MM.1S (cell line): Measurements from ENCODE around the gene KIF5A.

Experiments
- DNase-seq: peaks from one replicate; pipeline ENCODE4 v3.0.0-alpha.2; 2015
- H2AFZ ChIP-seq: fragments of 300-600 bp; sonication (generic); 2 replicates; pipeline ENCODE4 v1.6.0; 2016; ENCODE audit warnings: antibody characterized with exemption, low read length
- H3F3A ChIP-seq: fragments of 300-600 bp; sonication (generic); 2 replicates; pipeline ENCODE4 v1.6.1; 2016; ENCODE audit warnings: mild to moderate bottlenecking, antibody characterized with exemption, low read length, moderate library complexity, mixed read lengths; ENCODE audit not compliant: insufficient read depth
- H3K27ac ChIP-seq: fragments of 300-600 bp; sonication (generic); 2 replicates; pipeline ENCODE4 v1.5.1; 2016; ENCODE audit warnings: mild to moderate bottlenecking, low read length
- H3K27me3 ChIP-seq: fragments of 300-600 bp; sonication (generic); replicated peaks from 2 replicates; pipeline ENCODE4 v1.6.0; 2016; ENCODE audit warnings: low read length; ENCODE audit not compliant: insufficient read depth
- H3K36me3 ChIP-seq: fragments of 300-600 bp; sonication (generic); replicated peaks from 2 replicates; pipeline ENCODE4 v1.6.1; 2016; ENCODE audit warnings: mild to moderate bottlenecking, low read length, mixed read lengths; ENCODE audit not compliant: insufficient read depth
- H3K4me1 ChIP-seq: fragments of 300-600 bp; sonication (generic); 2 replicates; pipeline ENCODE4 v1.6.1; 2016; ENCODE audit warnings: low read length, mixed read lengths
- H3K4me2 ChIP-seq: fragments of 300-600 bp; sonication (generic); 2 replicates; pipeline ENCODE4 v1.6.0; 2016; ENCODE audit warnings: low read depth, low read length
- H3K4me3 ChIP-seq: fragments of 300-600 bp; sonication (generic); 2 replicates; pipeline ENCODE4 v1.5.1; 2016; ENCODE audit warnings: low read length, mixed read lengths
- H3K79me2 ChIP-seq: fragments of 300-600 bp; sonication (generic); 2 replicates; pipeline ENCODE4 v1.6.1; 2016; ENCODE audit warnings: mixed run types, low read length, mixed read lengths
- H3K9ac ChIP-seq: fragments of 300-600 bp; sonication (generic); 2 replicates; pipeline ENCODE4 v1.6.1; 2016; ENCODE audit warnings: low read length, mixed read lengths
- H3K9me2 ChIP-seq: fragments of 300-600 bp; sonication (generic); replicated peaks from 2 replicates; pipeline ENCODE4 v1.6.1; 2016; ENCODE audit warnings: mild to moderate bottlenecking, low read length, mixed read lengths; ENCODE audit not compliant: insufficient read depth
- H3K9me3 ChIP-seq: fragments of 300-600 bp; sonication (generic); replicated peaks from 2 replicates; pipeline ENCODE4 v1.6.1; 2016; ENCODE audit warnings: mild to moderate bottlenecking, low read length, mixed read lengths; ENCODE audit not compliant: insufficient read depth
- H4K20me1 ChIP-seq: fragments of 300-600 bp; sonication (generic); 2 replicates; pipeline ENCODE4 v1.6.1; 2016; ENCODE audit warnings: mild to moderate bottlenecking, low read length, moderate library complexity, mixed read lengths; ENCODE audit not compliant: insufficient read depth
- CTCF ChIP-seq: fragments of 300-600 bp; sonication (generic); IDR thresholded peaks from 2 replicates; pipeline ENCODE4 v1.5.1; 2016; ENCODE audit warnings: antibody characterized with exemption, low read length, mixed read lengths
- EZH2 ChIP-seq: fragments of 300-600 bp; sonication (generic); optimal IDR thresholded peaks from 2 replicates; pipeline ENCODE3; 2017; ENCODE audit warnings: low read depth, mild to moderate bottlenecking, antibody characterized with exemption, low read length, mixed read lengths
- EZH2phosphoT487 ChIP-seq: fragments of 300-600 bp; sonication (generic); IDR thresholded peaks from 2 replicates; pipeline ENCODE4 v1.6.1; 2018; ENCODE audit warnings: antibody characterized with exemption, low read length

KIF5A gene

DNA sequence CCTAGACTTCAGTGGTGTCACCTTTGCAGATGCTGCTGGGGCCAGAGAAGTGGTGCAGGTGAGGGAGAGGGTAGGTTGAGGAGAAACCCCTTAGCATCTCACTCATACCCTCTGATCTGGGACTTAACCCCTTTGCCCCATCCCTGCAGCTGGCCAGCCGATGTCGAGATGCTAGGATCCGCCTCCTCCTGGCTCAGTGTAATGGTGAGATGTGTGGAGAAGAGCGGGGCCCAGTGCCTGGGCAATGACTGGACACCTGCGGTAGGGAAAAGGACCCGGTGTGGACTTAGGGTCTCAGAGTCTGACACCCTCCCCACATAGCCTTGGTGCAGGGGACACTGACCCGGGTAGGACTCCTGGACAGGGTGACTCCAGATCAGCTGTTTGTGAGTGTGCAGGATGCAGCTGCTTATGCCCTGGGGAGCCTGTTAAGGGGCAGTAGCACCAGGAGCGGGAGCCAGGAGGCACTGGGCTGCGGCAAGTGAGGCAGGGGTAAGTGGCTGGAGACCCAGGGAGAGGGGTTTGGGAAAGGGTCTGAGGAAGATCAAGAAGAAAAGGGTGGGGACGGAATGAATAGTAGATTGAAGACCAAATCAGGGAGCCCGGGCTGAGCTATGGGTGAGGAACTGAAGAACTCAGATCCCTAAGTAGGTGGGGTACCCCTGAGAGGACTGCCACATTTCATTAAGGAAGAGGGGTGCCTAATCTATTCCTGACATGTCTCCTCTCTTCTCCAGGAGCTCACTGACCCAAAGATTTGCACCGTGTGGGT is 75.6 kb downstream of the KIF5A start:
- H3K27me3 ChIP-seq: peaks cover 25% of the 10 kb centered on the region
- H3K9me3 ChIP-seq: no peaks in the 10 kb centered on the region
- H3K4me3 ChIP-seq: no peak overlapping the region
- no peak overlapping the region for H3K9ac ChIP-seq
- H3K4me1 ChIP-seq: peaks cover 6% of the 10 kb centered on the region
- no peak overlapping the region for H3K4me2 ChIP-seq
- no peaks in the 10 kb centered on the region for H3K79me2 ChIP-seq
- no peak overlapping the region for H3K27ac ChIP-seq
- no peak for DNase-seq
- H4K20me1 ChIP-seq: no peaks in the 10 kb centered on the region
- TF ChIP-seq EZH2 (no peak), EZH2phosphoT487 (no peak), CTCF (no peak)
- no peaks in the 10 kb centered on the region for H3K36me3 ChIP-seq
- no peaks in the 10 kb centered on the region for H3K9me2 ChIP-seq
- no peak overlapping the region for H2AFZ ChIP-seq
- H3F3A ChIP-seq: no peaks in the 10 kb centered on the region

DNA sequence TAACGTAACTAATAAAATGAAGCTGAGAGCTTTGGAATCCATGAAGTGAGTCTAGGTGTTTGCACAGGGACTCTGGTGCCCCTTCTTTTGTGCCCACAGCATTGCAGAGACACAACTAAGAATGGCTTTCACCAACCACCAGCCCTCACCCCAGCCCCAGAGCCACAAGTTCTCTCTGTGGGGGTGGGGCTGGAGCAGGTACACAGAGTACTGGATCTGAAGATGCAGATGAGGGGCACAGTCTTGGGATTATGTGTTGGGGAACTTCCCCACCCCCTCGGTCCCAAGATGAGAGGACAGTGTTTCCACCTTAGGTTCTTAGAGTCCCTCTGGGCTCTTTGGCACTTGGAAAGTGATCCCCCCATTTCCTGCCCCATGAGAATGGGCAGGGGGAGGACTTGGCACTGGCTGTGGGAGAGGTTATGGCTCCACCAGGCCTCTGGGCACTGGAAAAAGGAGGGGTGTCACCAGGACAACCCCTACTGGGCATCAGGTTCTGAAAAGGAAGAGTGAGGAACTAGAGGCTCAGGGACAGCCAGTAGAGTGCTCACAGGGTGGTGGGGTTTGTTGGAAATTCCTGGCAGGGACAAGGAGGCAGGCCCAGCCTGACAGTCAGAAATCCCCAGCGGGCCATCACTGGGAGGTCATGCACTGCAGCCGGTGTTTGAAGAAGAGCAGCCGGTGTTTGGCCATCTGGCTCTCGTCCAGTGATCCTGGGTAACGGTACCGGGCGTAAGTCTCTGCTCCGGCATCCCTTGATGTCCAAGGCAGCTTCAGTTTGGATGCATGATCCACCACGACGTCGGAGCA is 76.5 kb downstream of the KIF5A start:
- peaks cover 16% of the 10 kb centered on the region for H3K27me3 ChIP-seq
- H4K20me1 ChIP-seq: no peaks in the 10 kb centered on the region
- H3K27ac ChIP-seq: no peak overlapping the region
- no peak overlapping the region for H3K9ac ChIP-seq
- no peaks in the 10 kb centered on the region for H3F3A ChIP-seq
- H3K4me2 ChIP-seq: no peak overlapping the region
- H3K9me2 ChIP-seq: no peaks in the 10 kb centered on the region
- no peak overlapping the region for H2AFZ ChIP-seq
- H3K4me3 ChIP-seq: no peak overlapping the region
- no peaks in the 10 kb centered on the region for H3K36me3 ChIP-seq
- TF ChIP-seq EZH2: no peak
- no peak for TF ChIP-seq EZH2phosphoT487
- no peak for TF ChIP-seq CTCF
- H3K4me1 ChIP-seq: peaks cover 3% of the 10 kb centered on the region
- DNase-seq: no peak
- H3K9me3 ChIP-seq: no peaks in the 10 kb centered on the region
- H3K79me2 ChIP-seq: 0 out of 2 replicates have a peak, but pooled peaks cover under 1% of the 10 kb centered on the region

DNA sequence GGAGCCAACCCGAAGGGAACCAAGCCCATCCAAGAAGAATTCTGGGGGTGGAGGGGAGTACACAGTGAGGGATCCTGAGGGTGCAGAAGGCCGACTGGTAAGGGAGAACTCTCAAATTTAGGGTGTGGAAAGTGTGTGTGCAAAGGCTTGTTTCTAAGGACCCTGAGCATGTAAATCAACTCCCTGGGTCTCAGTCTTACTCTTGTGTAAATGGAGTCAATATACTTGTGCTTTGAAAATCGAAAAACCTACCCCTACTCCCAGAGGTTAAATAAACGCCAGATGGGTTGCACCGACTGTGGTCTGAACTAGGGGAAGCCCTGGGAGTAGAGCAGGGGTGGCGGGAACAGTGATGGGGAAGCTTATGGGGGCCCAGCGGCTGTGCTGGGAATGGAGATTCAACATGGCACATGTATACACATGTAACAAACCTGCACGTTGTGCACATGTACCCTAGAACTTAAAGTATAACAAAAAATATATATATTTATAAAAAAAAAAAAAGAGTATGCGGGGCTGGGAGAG is 77.1 kb downstream of the KIF5A start:
- H3K27me3 ChIP-seq: 0 out of 2 replicates have a peak, but pooled peaks cover 12% of the 10 kb centered on the region
- H3K4me2 ChIP-seq: no peak overlapping the region
- no peak for TF ChIP-seq EZH2
- TF ChIP-seq CTCF: no peak
- TF ChIP-seq EZH2phosphoT487: no peak
- no peak overlapping the region for H3K9ac ChIP-seq
- no peaks in the 10 kb centered on the region for H4K20me1 ChIP-seq
- 0 out of 2 replicates have a peak, but pooled peaks cover 4% of the 10 kb centered on the region for H3K4me1 ChIP-seq
- H3K36me3 ChIP-seq: no peaks in the 10 kb centered on the region
- no peak overlapping the region for H3K4me3 ChIP-seq
- no peaks in the 10 kb centered on the region for H3K9me3 ChIP-seq
- no peak for DNase-seq
- no peaks in the 10 kb centered on the region for H3K9me2 ChIP-seq
- no peaks in the 10 kb centered on the region for H3F3A ChIP-seq
- no peak overlapping the region for H3K27ac ChIP-seq
- no peak overlapping the region for H2AFZ ChIP-seq
- H3K79me2 ChIP-seq: peaks cover 6% of the 10 kb centered on the region; the same call in 1 of the 2 replicates
